Measurements from ENCODE around the gene GPRIN2.
"Not testable (repeated sequence)": the region's sequence is repeated elsewhere in the genome, so short reads cannot be mapped to it uniquely, and the experiment has no call there.

Gene GPRIN2

GRCh38 chr10:46567151-46567550 lies 10.7 kb upstream of the GPRIN2 start:
- DNase-seq (ENCODE audit: low spot score) = not testable (repeated sequence)

GRCh38 chr10:46565591-46566332 lies 9.3 kb upstream of the GPRIN2 start:
- DNase-seq (ENCODE audit: low spot score) = peak; percentile 86

- DNase-seq (ENCODE audit: low spot score) = no peak
Observed at GRCh38 chr10:46560952-46561351, 4.5 kb upstream of the GPRIN2 start.

- DNase-seq (ENCODE audit: low spot score) = no peak
Observed at GRCh38 chr10:46560381-46560780, 3.9 kb upstream of the GPRIN2 start.

DNA sequence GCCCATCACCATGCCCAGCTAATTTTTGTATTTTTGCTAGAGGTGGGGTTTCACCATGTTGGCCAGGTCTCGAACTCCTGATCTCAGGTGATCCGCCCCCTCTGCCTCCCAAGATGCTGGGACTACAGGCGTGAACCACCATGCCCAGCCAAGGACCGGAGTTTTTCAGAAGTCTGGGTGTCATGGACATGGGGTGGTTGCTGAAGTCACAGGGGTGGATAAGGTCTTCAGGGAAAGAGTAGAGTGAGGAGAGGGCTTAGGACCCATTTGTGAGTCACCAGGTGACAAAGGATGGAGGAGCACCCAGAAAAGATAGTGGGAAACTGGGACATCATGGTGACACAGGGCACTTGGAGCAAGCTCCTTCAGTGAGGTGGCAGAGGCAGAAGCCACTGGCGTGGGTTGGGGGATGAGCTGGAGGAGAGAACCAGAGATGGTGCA lies 2.8 kb upstream of the GPRIN2 start:
- DNase-seq (ENCODE audit: low spot score) = no peak

- DNase-seq (ENCODE audit: low spot score) = no peak
Observed at GRCh38 chr10:46558392-46559185, 2.1 kb upstream of the GPRIN2 start.

GRCh38 chr10:46558122-46558391 lies 1.6 kb upstream of the GPRIN2 start:
- no peak for DNase-seq (ENCODE audit: low spot score)

- DNase-seq (ENCODE audit: low spot score) = no peak
Observed at GRCh38 chr10:46557319-46558121, 1.1 kb upstream of the GPRIN2 start.

- DNase-seq (ENCODE audit: low spot score) = no peak
Observed at GRCh38 chr10:46555713-46556514, 544 bp downstream of the GPRIN2 start.

GRCh38 chr10:46555366-46555712 lies 1.1 kb downstream of the GPRIN2 start:
- no peak for DNase-seq (ENCODE audit: low spot score)

DNA sequence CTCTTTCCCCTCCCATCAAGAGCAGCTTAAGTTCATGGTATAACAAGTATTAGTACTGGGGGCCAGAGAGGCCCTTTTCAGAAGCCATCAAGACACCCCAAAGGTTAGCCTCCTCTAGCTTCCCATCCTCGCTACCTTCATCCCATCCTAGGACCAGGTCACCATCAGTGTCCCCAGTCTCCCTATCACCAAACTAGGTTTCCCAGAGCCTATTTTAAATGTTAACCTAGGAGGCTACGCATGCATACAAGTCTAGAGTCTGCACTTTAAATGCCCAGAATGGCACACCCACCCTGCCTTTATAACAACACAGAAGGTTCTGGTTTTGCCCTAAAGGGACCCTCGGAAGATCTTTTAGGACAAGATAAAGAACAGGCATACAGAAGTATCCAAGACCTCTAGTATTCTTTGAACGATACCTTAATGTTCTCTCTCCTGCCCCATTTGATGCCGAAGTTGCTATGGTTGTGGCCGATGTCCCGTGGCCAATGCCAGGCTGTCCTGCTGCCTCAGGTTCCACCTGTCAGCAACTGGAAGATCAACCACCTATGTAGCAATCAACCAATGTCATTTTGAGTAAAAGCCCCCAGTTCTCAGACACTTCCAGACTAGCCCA lies 2.2 kb downstream of the GPRIN2 start:
- DNase-seq (ENCODE audit: low spot score) = no peak

DNA sequence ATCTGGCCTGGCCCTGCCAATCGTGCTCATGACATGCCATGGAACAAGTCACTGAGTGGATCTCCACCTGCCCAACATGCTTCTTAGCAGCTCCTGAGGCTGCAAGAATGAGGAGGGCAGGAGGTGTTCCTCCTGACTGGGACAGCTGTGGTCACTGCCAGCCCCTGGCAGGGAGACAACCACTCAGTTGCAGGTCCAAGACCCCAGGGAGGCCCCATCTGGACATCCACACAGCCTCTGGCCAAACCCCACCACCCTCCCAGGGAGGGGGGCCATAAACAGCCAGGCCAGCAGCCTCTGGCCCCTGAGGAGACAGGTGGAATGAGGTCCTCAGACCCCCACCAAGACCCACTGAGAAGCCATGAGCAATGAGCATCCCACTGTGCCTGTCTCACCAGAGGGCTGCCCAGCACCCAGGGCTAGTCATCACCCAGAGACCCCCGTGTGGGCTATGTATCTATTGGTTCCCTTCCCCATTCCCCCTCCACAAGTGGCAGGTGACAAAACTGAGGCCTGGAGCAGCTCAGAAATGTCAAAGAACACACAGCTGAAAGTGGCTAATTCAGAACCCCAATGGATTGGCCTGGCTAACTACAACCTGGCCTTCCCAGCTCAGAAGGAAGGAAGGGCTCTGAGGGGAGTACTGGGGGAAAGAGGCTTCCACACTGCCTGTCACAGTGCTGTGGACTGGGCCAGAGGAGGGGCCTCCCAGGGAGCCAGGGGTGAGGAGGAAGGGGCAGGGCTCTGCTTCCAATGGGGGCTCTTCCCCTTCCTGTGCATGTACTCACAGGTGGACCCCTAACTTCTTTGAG lies 3.0 kb downstream of the GPRIN2 start:
- no peak for DNase-seq (ENCODE audit: low spot score)

DNA sequence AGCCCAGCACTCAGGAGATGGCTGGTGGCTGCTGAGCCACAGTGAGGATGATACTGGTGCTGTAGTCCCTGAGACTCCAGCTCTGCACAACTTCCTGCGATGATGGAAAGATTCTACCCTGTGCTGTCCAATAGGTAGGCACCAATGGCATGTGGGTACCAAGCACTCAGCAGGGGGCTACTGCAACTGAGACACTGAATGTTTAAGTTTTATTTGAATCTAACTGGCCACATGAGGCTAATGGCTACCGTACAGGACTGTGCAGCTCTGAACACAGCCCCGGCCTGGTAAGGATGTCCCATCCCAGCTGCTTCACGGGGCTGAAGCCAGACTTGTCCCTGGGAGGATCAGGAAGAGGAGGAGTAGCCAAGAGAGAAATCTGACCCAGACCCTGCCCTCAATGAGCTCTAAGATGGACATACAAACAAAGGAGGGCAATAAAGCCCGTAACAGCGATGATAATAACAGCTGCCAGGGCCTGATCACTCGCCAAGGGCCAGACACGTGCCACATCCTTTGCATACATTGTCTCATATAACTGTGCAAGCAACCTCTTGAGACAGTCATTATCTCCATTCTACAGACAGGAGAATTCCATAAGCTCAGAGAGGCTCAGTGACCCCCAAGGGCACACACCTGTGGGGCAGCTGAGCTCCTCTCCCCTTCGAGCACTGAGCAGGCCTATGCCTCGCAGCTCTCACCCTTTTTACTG lies 3.8 kb downstream of the GPRIN2 start:
- no peak for DNase-seq (ENCODE audit: low spot score)

DNA sequence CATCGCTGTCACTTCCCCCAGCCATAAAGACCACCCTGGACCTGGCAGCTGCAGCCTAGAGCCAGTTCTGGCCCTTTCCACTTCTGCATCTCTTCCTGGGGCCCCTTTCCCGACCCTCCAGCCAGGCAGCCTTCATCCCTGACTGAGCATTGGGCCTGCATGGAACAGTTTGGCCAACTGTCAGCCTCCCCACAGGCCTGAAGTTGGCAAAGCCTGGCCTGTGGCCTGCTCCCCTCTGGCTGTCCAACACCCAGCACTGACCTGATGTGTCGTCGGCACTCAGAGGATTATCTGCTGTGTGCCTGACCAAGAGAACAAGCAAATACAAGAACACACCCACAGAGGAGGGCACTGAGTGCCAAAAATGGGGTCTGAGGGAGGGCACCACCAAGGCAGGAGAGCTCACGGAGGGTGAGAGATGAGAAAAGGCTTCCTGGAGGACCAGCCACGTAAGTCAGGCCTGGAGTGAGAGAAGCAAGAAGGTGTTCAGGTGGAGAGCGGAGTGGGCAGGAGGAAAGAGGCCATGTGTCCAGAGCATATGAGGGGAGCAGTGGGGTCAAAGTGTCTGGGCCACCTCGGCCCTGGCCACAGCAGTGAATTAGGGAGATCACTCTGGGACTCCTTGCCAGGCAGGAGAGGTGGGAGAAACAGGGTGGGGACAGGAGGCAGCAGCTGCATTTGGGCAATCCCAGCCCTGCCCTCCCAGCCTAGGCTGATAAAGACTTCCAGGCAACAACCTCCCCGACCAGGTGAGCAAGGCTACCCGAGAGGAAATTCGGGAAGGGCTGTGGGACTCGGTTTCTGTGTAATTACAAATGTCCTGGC lies 4.5 kb downstream of the GPRIN2 start:
- no peak for DNase-seq (ENCODE audit: low spot score)

GRCh38 chr10:46550795-46551700 lies 5.4 kb downstream of the GPRIN2 start:
- no peak for DNase-seq (ENCODE audit: low spot score)

DNA sequence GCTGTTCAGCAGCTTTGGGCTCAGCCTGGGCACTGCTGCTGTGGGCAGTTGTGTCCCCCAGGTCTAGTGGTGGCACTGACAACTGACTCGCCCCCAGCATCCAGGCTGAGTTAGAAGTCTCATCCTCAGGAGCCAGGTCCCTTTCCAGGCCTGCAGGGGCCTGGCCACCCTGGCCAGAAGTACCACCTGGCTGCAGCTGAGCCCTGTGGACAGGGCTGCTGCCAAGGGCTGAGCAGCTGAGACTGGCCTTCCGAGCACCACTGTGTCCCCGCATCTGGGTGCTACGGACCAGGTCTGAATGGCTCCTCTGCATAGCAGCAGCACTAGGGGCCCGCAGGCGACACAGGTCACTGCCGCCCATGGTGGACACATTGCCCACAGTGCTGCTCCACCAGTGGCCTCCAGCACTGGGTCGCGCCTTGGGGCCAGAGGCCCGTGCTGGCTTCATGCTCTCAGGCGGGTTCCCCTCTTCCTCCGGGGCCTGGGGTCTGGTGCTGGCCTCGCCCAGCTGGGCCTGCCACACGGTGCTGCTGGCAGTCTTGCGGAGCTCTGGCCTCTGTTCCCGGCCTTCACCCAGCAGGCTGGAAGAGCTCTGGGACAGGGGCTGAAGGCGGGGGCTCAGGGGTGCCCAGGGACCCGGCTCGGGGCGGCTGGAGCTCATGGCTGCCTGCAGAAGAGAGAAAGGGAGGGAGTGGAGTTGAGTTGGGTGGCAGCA lies 6.2 kb downstream of the GPRIN2 start:
- DNase-seq (ENCODE audit: low spot score) = no peak
